GM12801 (cell line): Measurements from ENCODE around the gene NUP210.

Experiments
- TF ChIP-seq, protein P1 (sequence below): IDR thresholded peaks from one replicate; pipeline ENCODE4 v1.5.1; 2011; ENCODE audit warnings: control low read depth; ENCODE audit not compliant: insufficient read length; ENCODE audit errors: extremely low read depth

NUP210 gene

DNA sequence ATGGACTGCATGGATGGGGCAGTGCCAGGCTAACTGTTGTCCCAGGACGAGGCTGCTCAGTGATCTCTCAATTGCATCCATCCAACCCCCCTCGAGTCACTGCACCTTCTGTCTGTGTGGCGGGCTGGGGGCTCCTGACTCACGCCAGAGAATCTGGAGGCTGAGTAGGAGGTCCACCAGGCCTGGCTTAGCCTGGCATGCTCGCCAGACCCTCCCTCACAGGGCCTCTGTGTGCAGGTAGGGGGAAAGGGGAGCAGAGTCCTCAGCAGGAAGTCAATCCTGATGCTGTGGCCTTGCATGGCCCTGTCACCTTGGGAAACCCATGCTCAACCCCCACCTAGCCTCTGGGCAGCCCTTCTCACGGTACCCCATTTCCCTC is 140.6 kb downstream of the NUP210 start:
- TF ChIP-seq, protein P1, sequence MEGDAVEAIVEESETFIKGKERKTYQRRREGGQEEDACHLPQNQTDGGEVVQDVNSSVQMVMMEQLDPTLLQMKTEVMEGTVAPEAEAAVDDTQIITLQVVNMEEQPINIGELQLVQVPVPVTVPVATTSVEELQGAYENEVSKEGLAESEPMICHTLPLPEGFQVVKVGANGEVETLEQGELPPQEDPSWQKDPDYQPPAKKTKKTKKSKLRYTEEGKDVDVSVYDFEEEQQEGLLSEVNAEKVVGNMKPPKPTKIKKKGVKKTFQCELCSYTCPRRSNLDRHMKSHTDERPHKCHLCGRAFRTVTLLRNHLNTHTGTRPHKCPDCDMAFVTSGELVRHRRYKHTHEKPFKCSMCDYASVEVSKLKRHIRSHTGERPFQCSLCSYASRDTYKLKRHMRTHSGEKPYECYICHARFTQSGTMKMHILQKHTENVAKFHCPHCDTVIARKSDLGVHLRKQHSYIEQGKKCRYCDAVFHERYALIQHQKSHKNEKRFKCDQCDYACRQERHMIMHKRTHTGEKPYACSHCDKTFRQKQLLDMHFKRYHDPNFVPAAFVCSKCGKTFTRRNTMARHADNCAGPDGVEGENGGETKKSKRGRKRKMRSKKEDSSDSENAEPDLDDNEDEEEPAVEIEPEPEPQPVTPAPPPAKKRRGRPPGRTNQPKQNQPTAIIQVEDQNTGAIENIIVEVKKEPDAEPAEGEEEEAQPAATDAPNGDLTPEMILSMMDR = no peak

DNA sequence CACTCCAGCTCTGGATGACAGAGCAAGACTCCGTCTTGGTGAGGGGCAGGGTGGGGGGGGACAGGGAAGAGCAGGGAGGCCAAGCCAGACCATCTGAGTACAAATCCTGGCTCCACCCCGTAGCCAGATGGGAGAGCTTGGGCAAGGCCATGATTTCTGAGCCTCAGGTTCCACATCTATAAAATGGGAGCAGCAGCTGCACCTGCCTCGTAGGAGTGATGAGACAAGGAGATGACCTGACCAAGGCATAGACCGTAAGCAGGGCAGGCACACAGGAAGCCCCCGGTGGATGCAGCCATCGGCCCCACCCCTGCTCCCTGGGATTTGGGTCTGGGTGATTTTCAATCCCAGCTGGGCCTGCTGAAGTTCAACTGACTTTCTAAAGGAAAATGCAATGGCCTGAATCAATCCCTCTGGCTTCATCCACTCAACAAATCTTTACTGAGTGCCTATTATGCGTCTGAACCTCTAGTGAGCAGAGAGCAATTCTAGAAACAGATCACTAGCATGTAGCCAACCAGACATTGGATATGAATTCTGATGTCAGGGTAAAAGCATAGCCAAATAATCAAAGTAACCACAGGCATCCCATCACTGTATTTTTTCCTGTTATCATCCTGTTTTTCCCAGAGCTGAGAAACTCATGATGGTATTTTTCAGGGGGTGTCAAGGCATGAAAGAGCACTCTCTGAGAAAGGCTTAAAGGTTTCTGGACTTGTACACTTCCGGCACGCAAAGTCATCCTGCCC is 141.2 kb downstream of the NUP210 start:
- TF ChIP-seq, protein P1 = no peak

DNA sequence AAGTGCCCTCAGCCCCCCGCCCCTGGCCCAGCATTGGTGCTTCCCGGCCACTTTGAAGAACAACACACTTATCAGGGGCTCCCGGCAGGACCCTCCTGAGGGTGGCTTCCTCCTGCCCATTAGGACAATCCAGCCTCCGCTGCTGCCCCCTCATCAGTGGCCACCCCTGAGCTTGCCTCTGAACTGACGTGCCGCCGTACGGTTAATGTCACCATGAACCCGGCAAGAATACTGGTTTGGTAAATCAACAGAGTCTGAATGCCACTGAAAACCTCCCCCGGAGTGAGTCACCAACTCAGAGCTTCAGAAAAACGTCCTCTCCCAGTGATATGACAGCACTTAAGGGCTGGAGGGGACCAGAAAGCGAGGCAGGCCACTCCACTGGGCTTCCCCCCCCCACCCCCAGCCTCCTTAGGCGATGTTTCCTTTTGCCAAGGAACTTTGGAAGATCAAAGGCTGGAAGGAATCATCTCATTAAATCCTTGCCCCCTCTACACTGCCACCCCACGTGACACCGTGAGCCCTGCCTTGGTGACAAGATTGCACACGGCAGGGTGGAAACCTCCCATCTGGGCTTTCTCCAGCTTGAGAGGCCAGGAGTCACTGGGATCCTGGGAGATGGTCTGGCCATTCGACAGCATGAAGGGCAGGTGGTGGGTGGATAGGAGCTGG is 142.1 kb downstream of the NUP210 start:
- TF ChIP-seq, protein P1 = no peak

DNA sequence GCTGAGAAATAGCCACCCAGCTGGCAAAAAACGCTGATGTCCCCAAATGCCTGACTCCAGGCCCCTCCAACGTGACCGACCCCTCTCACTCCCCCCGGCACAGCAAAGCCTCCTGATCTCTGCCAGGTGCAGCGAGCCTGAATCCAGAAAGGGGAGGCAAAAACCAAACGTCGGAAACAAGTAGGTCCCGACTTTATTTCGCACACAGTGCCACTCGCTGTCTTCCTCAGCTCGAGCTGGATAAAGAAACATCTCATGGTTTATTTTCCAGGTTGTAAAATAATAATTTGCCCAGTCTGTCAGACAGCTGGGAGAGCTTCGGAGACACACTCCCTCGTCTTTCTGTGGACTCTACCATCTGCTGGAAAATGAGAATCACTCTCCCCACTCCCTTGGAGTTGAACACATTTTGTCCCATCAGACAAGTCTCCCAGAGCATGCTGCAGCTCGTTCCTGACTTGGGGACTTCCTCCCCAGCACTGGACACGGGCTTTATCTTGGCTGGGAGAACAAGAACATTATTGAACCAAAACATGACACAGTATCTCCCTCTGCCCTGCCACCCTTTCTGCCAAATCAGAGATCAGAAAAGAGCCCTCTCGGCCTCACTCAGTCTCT is 142.8 kb downstream of the NUP210 start:
- TF ChIP-seq, protein P1 = no peak

DNA sequence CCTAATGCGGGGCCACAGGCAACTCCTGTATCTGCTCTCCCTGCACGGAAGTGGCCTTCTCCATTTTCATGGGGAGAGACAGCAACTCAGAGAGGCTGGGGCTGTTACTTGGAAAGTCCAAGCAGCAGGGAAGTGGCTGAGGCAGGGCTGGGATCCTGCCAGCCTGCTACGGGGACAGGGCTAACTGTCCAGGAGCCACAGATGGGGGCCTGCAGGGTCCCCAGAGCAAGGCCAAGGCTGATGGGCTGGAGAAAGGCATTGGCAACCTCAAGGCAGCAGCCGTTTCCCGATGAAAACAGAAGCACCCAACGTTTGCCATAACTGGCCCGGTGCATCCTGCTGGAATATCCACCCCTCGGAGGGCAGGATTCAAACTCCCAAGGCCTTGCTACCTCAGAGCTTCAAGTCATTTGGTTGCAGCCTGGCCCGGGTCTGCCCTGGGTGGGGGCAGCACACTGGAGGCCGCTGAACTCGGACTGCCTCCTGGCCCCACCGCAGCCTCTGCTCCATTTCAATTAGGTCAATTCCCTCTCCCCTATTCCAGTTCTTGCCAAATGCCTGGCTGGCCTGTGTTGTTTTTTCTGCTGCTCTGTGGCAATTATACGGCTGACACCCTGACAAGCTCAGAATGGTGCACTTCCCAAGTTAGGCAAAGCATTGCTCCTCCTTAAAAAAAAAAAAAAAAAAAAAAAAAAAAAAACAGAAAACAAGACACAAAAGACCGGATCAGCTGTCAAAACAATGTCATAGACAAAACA is 143.5 kb downstream of the NUP210 start:
- TF ChIP-seq, protein P1 = no peak

DNA sequence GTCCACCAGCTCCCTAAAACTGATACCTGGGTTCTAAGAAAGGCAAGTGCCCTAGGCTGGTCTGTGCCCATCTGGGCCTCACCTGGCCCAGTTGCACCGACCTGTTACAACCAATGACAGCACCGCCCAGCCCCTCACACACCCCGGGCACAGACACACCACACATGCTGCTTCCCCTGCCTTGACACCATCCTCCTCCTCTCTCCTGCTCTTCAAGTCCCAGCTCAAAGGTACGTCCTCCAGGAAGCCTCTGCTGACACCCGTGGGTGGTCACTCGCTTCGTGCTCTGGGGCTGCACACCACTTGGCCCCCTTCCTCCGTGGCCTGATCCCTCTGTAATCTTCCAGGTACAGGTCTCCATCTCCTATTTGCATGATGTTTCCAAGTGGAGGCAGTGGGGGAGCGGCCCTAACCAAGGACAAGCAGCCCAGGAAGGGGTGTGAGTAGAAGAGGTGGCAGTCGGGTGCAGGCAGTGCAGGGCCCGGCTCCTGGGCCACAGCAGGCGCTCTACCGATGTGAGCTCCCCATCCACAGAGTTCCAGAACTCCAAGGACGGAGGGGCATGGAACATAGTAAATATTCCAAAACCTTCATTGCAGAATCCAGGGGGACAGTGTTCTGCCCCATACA is 144.6 kb downstream of the NUP210 start:
- TF ChIP-seq, protein P1 = no peak
